AG04450 (cell line): ENCODE measurements around the gene PPHLN1. TPM values are rescaled to one million over a fixed set of nuclear protein-coding genes. Genes with fewer than 3 reads are reported as not detected.

ENCODE experiments used
- CTCF ChIA-PET: fragments of 300-600, 350-600 bp; formaldehyde crosslinking; extraction: SDS; loops from one replicate; lab custom pipeline; 2022; ENCODE audit warnings: antibody characterized with exemption, inconsistent platforms; lab: Charles Lee
- POLR2A ChIA-PET: fragments of 350-600 bp; formaldehyde crosslinking; extraction: SDS; loops from one replicate; lab custom pipeline; 2021; ENCODE audit warnings: antibody characterized with exemption, inconsistent platforms; lab: Yijun Ruan, JAX
- DNase-seq: peaks from one replicate; pipeline ENCODE4 v3.0.0-alpha.2; 2011; ENCODE audit warnings: low read depth, low spot score
- H3K27ac ChIP-seq: one replicate; pipeline ENCODE4 v1.5.1; 2012; ENCODE audit warnings: low read depth, low read length, control low read depth
- H3K27me3 ChIP-seq: one replicate; pipeline ENCODE4 v1.6.0; 2012; ENCODE audit warnings: low read length; ENCODE audit not compliant: control insufficient read depth, insufficient read depth
- H3K4me3 ChIP-seq: 2 replicates; pipeline ENCODE4 v1.5.1; 2011; ENCODE audit warnings: mild to moderate bottlenecking, low read depth, low read length, control low read depth
- H3K9me3 ChIP-seq: 2 replicates; pipeline ENCODE4 v1.5.1; 2012; ENCODE audit warnings: low read length; ENCODE audit not compliant: control insufficient read depth, insufficient read depth
- polyA minus RNA-seq: library from RNA; depleted of rRNA, polyadenylated mRNA; stranded (reverse); fragments of >200 nt; gene quantifications from 2 replicates; pipeline ENCODE4 v1.2.3, GENCODE V29; 2011; rRNA and poly(A)+ RNA removed
- polyA plus RNA-seq: library from polyadenylated mRNA; depleted of rRNA; stranded (reverse); fragments of >200 nt; gene quantifications from 2 replicates; pipeline ENCODE4 v1.2.3, GENCODE V29; 2011; rRNA removed
- TF ChIP-seq, protein P1 (sequence below): IDR thresholded peaks from 2 replicates; pipeline ENCODE4 v1.5.1; 2011; ENCODE audit warnings: low read depth, low read length, control low read depth, inconsistent platforms

Gene PPHLN1, protein sequence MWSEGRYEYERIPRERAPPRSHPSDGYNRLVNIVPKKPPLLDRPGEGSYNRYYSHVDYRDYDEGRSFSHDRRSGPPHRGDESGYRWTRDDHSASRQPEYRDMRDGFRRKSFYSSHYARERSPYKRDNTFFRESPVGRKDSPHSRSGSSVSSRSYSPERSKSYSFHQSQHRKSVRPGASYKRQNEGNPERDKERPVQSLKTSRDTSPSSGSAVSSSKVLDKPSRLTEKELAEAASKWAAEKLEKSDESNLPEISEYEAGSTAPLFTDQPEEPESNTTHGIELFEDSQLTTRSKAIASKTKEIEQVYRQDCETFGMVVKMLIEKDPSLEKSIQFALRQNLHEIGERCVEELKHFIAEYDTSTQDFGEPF
- polyA plus RNA-seq (59.4 and 89.1 TPM in 2 replicates), polyA minus RNA-seq (29.1 and 45.0 TPM in 2 replicates)

DNA sequence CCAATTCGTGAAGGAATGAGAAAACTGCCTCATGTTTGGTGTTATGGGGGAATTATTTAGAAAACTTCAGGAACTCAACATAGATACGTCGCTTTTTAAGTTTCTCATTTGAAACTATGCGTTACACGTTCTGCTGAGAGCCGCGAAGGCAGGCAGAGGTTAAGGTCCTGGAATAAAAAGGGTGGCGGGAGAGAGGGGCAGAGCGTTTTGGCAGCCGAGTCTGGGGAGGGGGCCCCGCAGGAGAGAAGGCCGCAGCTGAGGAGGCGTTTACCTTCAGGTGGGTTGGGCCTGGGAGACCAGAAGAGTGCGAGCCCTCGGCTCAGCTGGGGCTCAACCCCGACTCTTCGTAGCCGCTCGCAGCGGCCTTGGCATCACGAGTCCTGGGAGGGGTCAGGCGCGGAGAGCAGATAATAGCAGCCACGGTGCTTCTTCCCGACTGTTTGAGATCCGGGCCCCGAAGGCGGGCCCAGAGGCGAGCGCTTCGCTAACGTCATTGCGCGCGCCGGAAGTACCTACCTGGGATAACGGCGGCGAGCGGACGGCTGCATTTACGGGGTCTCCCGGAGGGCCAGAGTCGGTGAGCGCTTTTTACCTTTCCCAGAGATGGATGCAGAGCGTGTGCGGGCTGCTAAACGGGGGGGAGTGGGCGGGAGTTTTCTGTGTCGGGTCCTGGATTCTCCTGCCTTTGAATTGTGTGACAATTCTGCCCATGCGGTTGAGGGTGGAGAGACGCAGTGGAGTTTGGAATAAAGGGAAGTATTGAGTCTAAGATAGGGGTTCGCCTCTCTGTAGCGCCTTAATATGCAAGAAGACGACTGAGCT is at the start of gene PPHLN1, which contains the start of gene ZCRB1:
PPHLN1 (plus strand) TSS at position 515 of the 822 bp plus-strand sequence. CDS start 9,736 bp downstream, outside the sequence.
ZCRB1 (minus strand) TSS at position 442 of the 822 bp plus-strand sequence. CDS start 1,992 bp downstream, outside the sequence.
- no peaks in the 10 kb centered on the region for H3K9me3 ChIP-seq
- ChIA-PET CTCF (interaction anchor here (0.8 to 0.9 kb wide), 2 partner anchors 29 to 118 kb away, joined by 3 to 4 read pairs; no protein-coding TSS in a partner anchor), POLR2A (interaction anchor here (0.6 kb wide), 1 partner anchor 1472 kb away, joined by 6 read pairs; no protein-coding TSS in a partner anchor)
- H3K4me3 ChIP-seq, result peak within 1 kb of the TSS; percentile 86
- TF ChIP-seq, protein P1, sequence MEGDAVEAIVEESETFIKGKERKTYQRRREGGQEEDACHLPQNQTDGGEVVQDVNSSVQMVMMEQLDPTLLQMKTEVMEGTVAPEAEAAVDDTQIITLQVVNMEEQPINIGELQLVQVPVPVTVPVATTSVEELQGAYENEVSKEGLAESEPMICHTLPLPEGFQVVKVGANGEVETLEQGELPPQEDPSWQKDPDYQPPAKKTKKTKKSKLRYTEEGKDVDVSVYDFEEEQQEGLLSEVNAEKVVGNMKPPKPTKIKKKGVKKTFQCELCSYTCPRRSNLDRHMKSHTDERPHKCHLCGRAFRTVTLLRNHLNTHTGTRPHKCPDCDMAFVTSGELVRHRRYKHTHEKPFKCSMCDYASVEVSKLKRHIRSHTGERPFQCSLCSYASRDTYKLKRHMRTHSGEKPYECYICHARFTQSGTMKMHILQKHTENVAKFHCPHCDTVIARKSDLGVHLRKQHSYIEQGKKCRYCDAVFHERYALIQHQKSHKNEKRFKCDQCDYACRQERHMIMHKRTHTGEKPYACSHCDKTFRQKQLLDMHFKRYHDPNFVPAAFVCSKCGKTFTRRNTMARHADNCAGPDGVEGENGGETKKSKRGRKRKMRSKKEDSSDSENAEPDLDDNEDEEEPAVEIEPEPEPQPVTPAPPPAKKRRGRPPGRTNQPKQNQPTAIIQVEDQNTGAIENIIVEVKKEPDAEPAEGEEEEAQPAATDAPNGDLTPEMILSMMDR, result no peak
- H3K27me3 ChIP-seq, result no peaks in the 10 kb centered on the region
- DNase-seq, result peak; percentile 29
- peak within 1 kb of the TSS; percentile 81 for H3K27ac ChIP-seq

DNA sequence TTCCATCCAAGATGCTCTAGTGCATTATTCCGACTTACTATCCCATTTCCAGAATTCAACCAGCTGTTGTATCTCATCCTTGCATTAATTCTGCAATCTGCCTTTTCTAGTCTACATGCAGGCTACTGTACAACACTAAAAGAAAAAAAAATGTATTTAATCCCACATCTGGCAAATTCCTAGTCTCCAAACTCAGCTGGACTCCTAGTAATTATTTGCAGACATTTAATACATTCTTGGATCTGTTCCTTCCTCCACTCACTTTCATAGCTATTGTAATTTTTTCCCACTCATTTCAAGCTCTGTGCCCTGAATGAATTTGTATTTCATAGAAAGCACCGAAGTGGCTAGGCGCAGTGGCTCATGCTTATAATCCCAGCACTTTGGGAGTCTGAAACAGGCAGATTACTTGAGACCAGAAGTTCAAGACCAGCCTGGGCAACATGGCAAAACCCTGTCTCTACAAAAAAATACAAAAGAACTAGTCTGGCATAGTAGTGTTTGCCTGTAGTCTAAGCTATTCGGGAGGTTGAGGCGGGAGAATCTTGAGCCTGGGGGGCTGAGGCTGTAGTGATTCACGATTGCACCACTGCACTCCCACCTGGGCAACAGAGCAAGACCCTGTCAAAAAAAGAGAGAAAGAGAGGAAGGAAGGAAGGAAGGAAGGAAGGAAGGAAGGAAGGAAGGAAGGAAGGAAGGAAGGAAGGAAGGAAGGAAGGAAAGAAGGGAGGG is 48.4 kb upstream of the PPHLN1 start:
- Histone ChIP-seq H3K9me3 (peaks cover 8% of the 10 kb centered on the region), H3K4me3 (no peak overlapping the region), H3K27me3 (peaks cover 3% of the 10 kb centered on the region), H3K27ac (no peak overlapping the region)
- CTCF ChIA-PET, result no interaction called here
- TF ChIP-seq, protein P1, result no peak
- no peak for DNase-seq
- POLR2A ChIA-PET, result no interaction called here

DNA sequence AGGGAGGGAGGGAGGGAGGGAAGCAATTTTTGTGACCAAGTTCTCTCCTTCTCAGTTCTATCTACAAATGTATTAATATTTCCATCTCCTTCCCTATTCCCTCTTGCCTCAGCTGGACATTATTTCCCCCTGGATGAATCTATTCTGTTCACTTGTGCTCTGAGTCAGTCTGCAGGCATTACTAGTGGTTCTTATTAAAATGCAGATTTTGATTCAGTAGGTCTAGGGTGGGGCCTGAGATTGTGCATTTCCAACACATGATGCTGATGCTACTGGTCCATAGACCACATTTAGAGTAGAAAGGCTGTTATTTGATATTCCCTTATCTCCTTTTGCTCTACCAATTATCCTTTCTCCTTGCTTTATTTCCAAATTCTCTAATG is 47.8 kb upstream of the PPHLN1 start:
- DNase-seq, result no peak
- TF ChIP-seq, protein P1, result no peak
- ChIA-PET CTCF (no interaction called here), POLR2A (no interaction called here)
- Histone ChIP-seq H3K27me3 (peaks cover 3% of the 10 kb centered on the region), H3K27ac (no peak overlapping the region), H3K9me3 (peaks cover 8% of the 10 kb centered on the region), H3K4me3 (no peak overlapping the region)

DNA sequence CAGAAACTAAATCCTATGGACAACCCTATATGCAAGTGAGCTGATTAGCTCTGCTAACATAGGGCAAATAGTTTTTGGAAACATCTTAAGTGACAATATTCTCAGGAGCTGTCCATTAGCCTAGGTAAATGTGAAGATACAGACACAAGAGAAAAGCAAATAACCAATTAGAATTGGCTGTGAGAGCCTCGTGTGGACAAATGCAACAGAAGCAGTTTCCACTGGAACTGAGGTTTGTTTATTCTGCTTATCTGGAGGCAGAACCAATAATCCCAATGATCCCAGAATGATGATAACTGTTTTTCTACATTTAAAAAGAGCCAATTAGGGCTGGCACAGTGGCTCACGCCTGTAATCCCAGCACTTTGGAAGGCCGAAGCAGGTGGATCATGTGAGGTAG is 44.7 kb upstream of the PPHLN1 start:
- POLR2A ChIA-PET, result no interaction called here
- TF ChIP-seq, protein P1, result no peak
- CTCF ChIA-PET, result no interaction called here
- no peak overlapping the region for H3K4me3 ChIP-seq
- DNase-seq, result no peak
- H3K27me3 ChIP-seq, result peaks cover 3% of the 10 kb centered on the region
- H3K27ac ChIP-seq, result no peak overlapping the region
- no peaks in the 10 kb centered on the region for H3K9me3 ChIP-seq
